GM23338 (cell line): Measurements from ENCODE around the gene GCNT2. TPM values are rescaled to one million over a fixed set of nuclear protein-coding genes. Genes with fewer than 3 reads are reported as not detected.
"Not testable (repeated sequence)": the region's sequence is repeated elsewhere in the genome, so short reads cannot be mapped to it uniquely, and the experiment has no call there.

Experiments used
- ATAC-seq: fragments of 200-7000 bp; cut with Tn5 transposase; 3 replicates; pipeline ENCODE4 v1.9.1; 2020
- DNase-seq: peaks from one replicate; pipeline ENCODE4 v3.0.0-alpha.2; 2015; ENCODE audit warnings: low spot score
- H2AFZ ChIP-seq: fragments of 200-600 bp; sonication (generic); 2 replicates; pipeline ENCODE4 v1.8.0; 2016; ENCODE audit warnings: antibody characterized with exemption, mild to moderate bottlenecking, moderate library complexity
- H3F3A ChIP-seq: fragments of 200-600 bp; sonication (generic); replicated peaks from 2 replicates; pipeline ENCODE4 v1.8.0; 2017; ENCODE audit warnings: antibody characterized with exemption, mixed run types, low read depth
- H3K27ac ChIP-seq: fragments of 200-600 bp; sonication (generic); 2 replicates; pipeline ENCODE4 v1.6.1; 2016; ENCODE audit warnings: low read depth
- H3K27me3 ChIP-seq: fragments of 200-600 bp; sonication (generic); 2 replicates; pipeline ENCODE4 v1.8.0; 2016; ENCODE audit warnings: mild to moderate bottlenecking, mixed run types, moderate library complexity; ENCODE audit not compliant: insufficient read depth
- H3K36me3 ChIP-seq: fragments of 200-600 bp; sonication (generic); 2 replicates; pipeline ENCODE4 v1.8.0; 2016; ENCODE audit warnings: mild to moderate bottlenecking; ENCODE audit not compliant: insufficient read depth
- H3K4me1 ChIP-seq: fragments of 200-600 bp; sonication (generic); 2 replicates; pipeline ENCODE4 v1.8.0; 2016; ENCODE audit warnings: mild to moderate bottlenecking, moderate library complexity; ENCODE audit not compliant: insufficient read depth
- H3K4me2 ChIP-seq: fragments of 200-600 bp; sonication (generic); 2 replicates; pipeline ENCODE4 v1.7.1; 2017; ENCODE audit warnings: mixed run types
- H3K4me3 ChIP-seq: fragments of 200-600 bp; sonication (generic); 2 replicates; pipeline ENCODE4 v1.6.1; 2016; ENCODE audit warnings: mixed run types
- H3K79me2 ChIP-seq: fragments of 200-600 bp; sonication (generic); replicated peaks from 2 replicates; pipeline ENCODE4 v1.8.0; 2017; ENCODE audit warnings: mild to moderate bottlenecking; ENCODE audit not compliant: insufficient read depth
- H3K9me2 ChIP-seq: fragments of 200-600 bp; sonication (generic); 2 replicates; pipeline ENCODE4 v1.8.0; 2017; ENCODE audit not compliant: insufficient read depth
- H4K20me1 ChIP-seq: fragments of 200-600 bp; sonication (generic); replicated peaks from 2 replicates; pipeline ENCODE4 v1.8.0; 2017; ENCODE audit warnings: mild to moderate bottlenecking; ENCODE audit not compliant: insufficient read depth
- H3K27ac Mint-ChIP-seq: 2 replicates; pipeline ENCODE4 v1.8.0; 2020; ENCODE audit warnings: inconsistent platforms, mild to moderate bottlenecking, moderate library complexity, mixed read lengths
- H3K27me3 Mint-ChIP-seq: 3 replicates; pipeline ENCODE4 v1.8.0; 2022; ENCODE audit warnings: low read depth, mild to moderate bottlenecking, moderate library complexity, mixed read lengths, inconsistent platforms; ENCODE audit not compliant: insufficient read depth, poor library complexity
- H3K36me3 Mint-ChIP-seq: 3 replicates; pipeline ENCODE4 v1.8.0; 2021; ENCODE audit warnings: low read depth, mild to moderate bottlenecking, inconsistent platforms, moderate library complexity, mixed read lengths
- H3K4me1 Mint-ChIP-seq: 3 replicates; pipeline ENCODE4 v1.8.0; 2020; ENCODE audit warnings: mild to moderate bottlenecking, inconsistent platforms, mixed read lengths
- H3K4me3 Mint-ChIP-seq: 3 replicates; pipeline ENCODE4 v1.8.0; 2021; ENCODE audit warnings: moderate library complexity, mild to moderate bottlenecking, inconsistent platforms, mixed read lengths
- H3K9me3 Mint-ChIP-seq: 3 replicates; pipeline ENCODE4 v1.8.0; 2020; ENCODE audit warnings: moderate library complexity, mild to moderate bottlenecking, inconsistent platforms, mixed read lengths
- CREB1 ChIP-seq: fragments of 250-450 bp; sonication (Bioruptor Pico); IDR thresholded peaks from 2 replicates; pipeline ENCODE4 v1.5.0; 2020; ENCODE audit warnings: low read depth, mild to moderate bottlenecking, moderate library complexity
- EZH2 ChIP-seq: fragments of 200-600 bp; sonication (generic); IDR thresholded peaks from one replicate; pipeline ENCODE4 v1.8.0; 2017; ENCODE audit warnings: antibody characterized with exemption, mild to moderate bottlenecking, low read depth; ENCODE audit not compliant: unreplicated experiment
- EZH2phosphoT487 ChIP-seq: fragments of 200-600 bp; sonication (generic); IDR thresholded peaks from one replicate; pipeline ENCODE4 v1.8.1; 2018; ENCODE audit warnings: antibody characterized with exemption; ENCODE audit not compliant: unreplicated experiment
- JUNB ChIP-seq: IDR thresholded peaks from one replicate; pipeline ENCODE4 v1.6.1; 2016; ENCODE audit warnings: antibody characterized with exemption; ENCODE audit not compliant: unreplicated experiment
- NANOG ChIP-seq: IDR thresholded peaks from 2 replicates; pipeline ENCODE4 v1.6.1; 2016; ENCODE audit warnings: antibody characterized with exemption, borderline replicate concordance
- POLR2AphosphoS5 ChIP-seq: IDR thresholded peaks from 2 replicates; pipeline ENCODE4 v1.6.1; 2016; ENCODE audit warnings: antibody characterized with exemption, low read depth
- STAT1 ChIP-seq: IDR thresholded peaks from one replicate; pipeline ENCODE4 v1.6.1; 2016; ENCODE audit warnings: antibody characterized with exemption; ENCODE audit not compliant: unreplicated experiment
- polyA plus RNA-seq: library from polyadenylated mRNA; unstranded; fragments of >200 nt; fragmentation: Nextera tagmentation; extraction: Ambion mirVana; gene quantifications from 2 replicates; pipeline ENCODE4 v1.2.1, GENCODE V29; 2016
- total RNA-seq: library from RNA; depleted of rRNA; stranded (reverse); fragments of >200 nt; shearing (Covaris generic); gene quantifications from 2 replicates; pipeline ENCODE4 v1.2.3, GENCODE V29; 2014
- TF ChIP-seq, protein P1 (sequence below): IDR thresholded peaks from 2 replicates; pipeline ENCODE4 v1.6.1; 2016; ENCODE audit warnings: antibody characterized with exemption
- TF ChIP-seq, protein P2 (sequence below): IDR thresholded peaks from one replicate; pipeline ENCODE4 v1.6.1; 2018; ENCODE audit warnings: antibody characterized with exemption; ENCODE audit not compliant: unreplicated experiment

The GCNT2 gene
- total and polyA plus RNA-seq, 2 experiments from 2014 or later: 28.3 to 137 TPM

DNA sequence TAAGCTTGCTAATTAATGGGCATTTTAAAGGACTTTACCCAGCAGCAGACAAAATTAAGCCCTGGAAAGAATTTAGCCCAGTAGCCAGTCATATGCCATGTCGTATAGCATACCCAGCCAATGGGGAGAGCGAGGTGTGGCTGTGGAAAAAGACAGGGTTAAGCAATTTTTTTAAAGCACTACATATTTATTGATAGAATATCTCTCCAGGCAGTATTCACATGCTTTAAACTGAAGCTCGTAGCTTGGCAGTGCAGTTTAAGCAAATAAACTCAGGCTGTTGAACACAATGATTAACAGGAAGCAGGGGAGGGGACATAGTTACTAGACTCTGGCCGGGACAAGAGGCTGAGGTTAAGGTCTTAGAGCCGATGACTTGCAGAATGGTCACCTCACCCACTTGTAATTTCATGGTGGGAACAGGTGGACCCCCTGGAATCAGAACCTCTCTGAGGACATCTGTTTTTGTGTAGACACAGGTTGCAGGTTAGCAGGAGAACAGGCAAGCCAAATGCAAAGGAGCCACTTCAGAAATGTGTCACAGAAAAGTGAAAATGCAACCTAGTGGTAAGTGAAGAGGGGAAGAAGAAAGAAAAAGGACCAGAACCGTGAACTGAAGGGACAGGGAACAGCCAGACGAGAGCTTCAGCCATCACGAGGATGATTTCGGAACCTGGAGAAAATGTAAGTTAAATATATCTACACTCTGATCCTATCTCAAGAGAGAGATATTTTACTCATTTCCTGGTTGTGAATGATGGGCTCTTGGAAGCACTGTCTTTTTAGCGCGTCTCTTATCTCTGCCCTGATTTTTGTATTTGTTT, 7.2 kb downstream of the GCNT2 start (continued):
- TF ChIP-seq, protein P1, sequence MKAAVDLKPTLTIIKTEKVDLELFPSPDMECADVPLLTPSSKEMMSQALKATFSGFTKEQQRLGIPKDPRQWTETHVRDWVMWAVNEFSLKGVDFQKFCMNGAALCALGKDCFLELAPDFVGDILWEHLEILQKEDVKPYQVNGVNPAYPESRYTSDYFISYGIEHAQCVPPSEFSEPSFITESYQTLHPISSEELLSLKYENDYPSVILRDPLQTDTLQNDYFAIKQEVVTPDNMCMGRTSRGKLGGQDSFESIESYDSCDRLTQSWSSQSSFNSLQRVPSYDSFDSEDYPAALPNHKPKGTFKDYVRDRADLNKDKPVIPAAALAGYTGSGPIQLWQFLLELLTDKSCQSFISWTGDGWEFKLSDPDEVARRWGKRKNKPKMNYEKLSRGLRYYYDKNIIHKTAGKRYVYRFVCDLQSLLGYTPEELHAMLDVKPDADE: no peak
- TF ChIP-seq EZH2phosphoT487 (no peak), NANOG (no peak), JUNB (no peak), EZH2 (no peak), CREB1 (CRISPR knock-in tag) (no peak)

DNA sequence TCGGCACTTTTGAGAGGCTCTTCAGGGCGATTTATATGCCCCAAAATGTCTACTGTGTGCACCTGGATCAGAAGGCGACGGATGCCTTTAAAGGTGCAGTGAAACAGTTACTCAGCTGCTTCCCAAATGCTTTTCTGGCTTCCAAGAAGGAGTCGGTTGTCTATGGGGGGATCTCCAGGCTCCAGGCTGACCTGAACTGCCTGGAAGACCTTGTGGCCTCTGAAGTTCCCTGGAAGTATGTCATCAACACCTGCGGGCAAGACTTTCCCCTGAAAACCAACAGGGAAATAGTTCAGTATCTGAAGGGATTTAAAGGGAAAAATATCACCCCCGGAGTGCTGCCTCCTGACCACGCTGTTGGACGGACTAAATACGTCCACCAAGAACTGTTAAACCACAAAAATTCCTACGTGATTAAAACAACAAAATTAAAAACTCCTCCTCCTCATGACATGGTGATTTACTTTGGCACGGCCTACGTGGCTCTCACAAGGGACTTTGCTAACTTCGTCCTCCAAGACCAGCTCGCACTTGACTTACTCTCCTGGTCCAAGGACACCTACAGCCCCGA, 8.2 kb downstream of the GCNT2 start:
- peak overlapping the region; percentile 83; the same call in 1 of the 2 replicates for H3K27ac Mint-ChIP-seq
- no peak for ATAC-seq

DNA sequence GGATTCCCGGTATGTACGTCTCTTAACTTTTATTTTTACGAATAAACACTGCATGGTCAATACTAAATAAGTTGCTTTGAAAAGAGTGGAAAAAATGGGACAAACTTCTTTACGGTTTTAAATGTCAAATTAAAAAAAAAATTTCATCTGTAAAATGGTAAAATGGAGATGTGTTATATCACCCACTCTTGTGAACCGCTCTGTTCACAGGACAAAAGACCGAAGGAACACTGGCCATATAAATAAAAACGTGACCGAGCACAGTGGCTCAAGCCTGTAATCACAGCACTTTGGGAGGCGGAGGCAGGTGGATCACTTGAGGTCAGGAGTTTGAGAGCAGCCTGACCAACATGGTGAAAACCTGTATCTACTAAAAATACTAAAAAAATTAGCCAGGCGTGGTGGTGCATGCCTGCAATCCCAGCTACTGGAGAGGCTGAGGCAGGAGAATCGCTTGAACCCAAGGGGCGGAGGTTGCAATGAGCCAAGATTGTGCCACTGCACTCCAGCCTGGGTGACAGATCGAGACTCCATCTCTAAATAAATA, 8.8 kb downstream of the GCNT2 start:
- H3K4me2 ChIP-seq, H3K27me3 Mint-ChIP-seq, H3K9me2 ChIP-seq, H3K27me3 ChIP-seq, H3K4me3 ChIP-seq, H3K4me3 Mint-ChIP-seq, H3K36me3 Mint-ChIP-seq, H4K20me1 ChIP-seq, H3K79me2 ChIP-seq, ATAC-seq, H3K9me3 Mint-ChIP-seq, H2AFZ ChIP-seq, H3F3A ChIP-seq, DNase-seq, H3K36me3 ChIP-seq: not testable (repeated sequence)
- H3K27ac Mint-ChIP-seq: 0 out of 2 replicates have a peak overlapping the region, but pooled peaks have one; percentile 83
- H3K4me1 Mint-ChIP-seq: peaks cover 29% of the 10 kb centered on the region
- Histone ChIP-seq H3K27ac (0 out of 2 replicates have a peak overlapping the region, but pooled peaks have one; percentile 42), H3K4me1 (peaks cover 14% of the 10 kb centered on the region)

More for the DNA sequence above, 8.2 kb downstream of the GCNT2 start:
- Histone ChIP-seq H3K9me2 (no peaks in the 10 kb centered on the region), H3K4me2 (no peak overlapping the region), H2AFZ (no peak overlapping the region), H3K79me2 (peaks cover 9% of the 10 kb centered on the region; the same call in 1 of the 2 replicates), H3F3A (0 out of 2 replicates have a peak, but pooled peaks cover 4% of the 10 kb centered on the region), H3K27ac (0 out of 2 replicates have a peak overlapping the region, but pooled peaks have one; percentile 42), H3K4me1 (peaks cover 15% of the 10 kb centered on the region), H3K4me3 (no peak overlapping the region), H4K20me1 (no peaks in the 10 kb centered on the region), H3K36me3 (no peaks in the 10 kb centered on the region), H3K27me3 (no peaks in the 10 kb centered on the region)
- peaks cover 6% of the 10 kb centered on the region for H3K27me3 Mint-ChIP-seq
- H3K4me3 Mint-ChIP-seq: no peak overlapping the region
- no peaks in the 10 kb centered on the region for H3K9me3 Mint-ChIP-seq
- H3K36me3 Mint-ChIP-seq: peaks cover 6% of the 10 kb centered on the region; the same call in 1 of the 3 replicates
- no peak for DNase-seq
- peaks cover 33% of the 10 kb centered on the region for H3K4me1 Mint-ChIP-seq
- TF ChIP-seq, protein P2, sequence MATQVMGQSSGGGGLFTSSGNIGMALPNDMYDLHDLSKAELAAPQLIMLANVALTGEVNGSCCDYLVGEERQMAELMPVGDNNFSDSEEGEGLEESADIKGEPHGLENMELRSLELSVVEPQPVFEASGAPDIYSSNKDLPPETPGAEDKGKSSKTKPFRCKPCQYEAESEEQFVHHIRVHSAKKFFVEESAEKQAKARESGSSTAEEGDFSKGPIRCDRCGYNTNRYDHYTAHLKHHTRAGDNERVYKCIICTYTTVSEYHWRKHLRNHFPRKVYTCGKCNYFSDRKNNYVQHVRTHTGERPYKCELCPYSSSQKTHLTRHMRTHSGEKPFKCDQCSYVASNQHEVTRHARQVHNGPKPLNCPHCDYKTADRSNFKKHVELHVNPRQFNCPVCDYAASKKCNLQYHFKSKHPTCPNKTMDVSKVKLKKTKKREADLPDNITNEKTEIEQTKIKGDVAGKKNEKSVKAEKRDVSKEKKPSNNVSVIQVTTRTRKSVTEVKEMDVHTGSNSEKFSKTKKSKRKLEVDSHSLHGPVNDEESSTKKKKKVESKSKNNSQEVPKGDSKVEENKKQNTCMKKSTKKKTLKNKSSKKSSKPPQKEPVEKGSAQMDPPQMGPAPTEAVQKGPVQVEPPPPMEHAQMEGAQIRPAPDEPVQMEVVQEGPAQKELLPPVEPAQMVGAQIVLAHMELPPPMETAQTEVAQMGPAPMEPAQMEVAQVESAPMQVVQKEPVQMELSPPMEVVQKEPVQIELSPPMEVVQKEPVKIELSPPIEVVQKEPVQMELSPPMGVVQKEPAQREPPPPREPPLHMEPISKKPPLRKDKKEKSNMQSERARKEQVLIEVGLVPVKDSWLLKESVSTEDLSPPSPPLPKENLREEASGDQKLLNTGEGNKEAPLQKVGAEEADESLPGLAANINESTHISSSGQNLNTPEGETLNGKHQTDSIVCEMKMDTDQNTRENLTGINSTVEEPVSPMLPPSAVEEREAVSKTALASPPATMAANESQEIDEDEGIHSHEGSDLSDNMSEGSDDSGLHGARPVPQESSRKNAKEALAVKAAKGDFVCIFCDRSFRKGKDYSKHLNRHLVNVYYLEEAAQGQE: no peak
- no peak for TF ChIP-seq JUNB
- TF ChIP-seq, protein P1: no peak
- TF ChIP-seq STAT1: no peak
- TF ChIP-seq EZH2: no peak
- TF ChIP-seq POLR2AphosphoS5: no peak
